MM.1S (cell line): Measurements from ENCODE around the gene OR5M11.

Experiments
- DNase-seq: peaks from one replicate; pipeline ENCODE4 v3.0.0-alpha.2; 2015
- H2AFZ ChIP-seq: fragments of 300-600 bp; sonication (generic); 2 replicates; pipeline ENCODE4 v1.6.0; 2016; ENCODE audit warnings: antibody characterized with exemption, low read length
- H3F3A ChIP-seq: fragments of 300-600 bp; sonication (generic); 2 replicates; pipeline ENCODE4 v1.6.1; 2016; ENCODE audit warnings: mild to moderate bottlenecking, antibody characterized with exemption, low read length, moderate library complexity, mixed read lengths; ENCODE audit not compliant: insufficient read depth
- H3K27ac ChIP-seq: fragments of 300-600 bp; sonication (generic); 2 replicates; pipeline ENCODE4 v1.5.1; 2016; ENCODE audit warnings: mild to moderate bottlenecking, low read length
- H3K27me3 ChIP-seq: fragments of 300-600 bp; sonication (generic); replicated peaks from 2 replicates; pipeline ENCODE4 v1.6.0; 2016; ENCODE audit warnings: low read length; ENCODE audit not compliant: insufficient read depth
- H3K36me3 ChIP-seq: fragments of 300-600 bp; sonication (generic); replicated peaks from 2 replicates; pipeline ENCODE4 v1.6.1; 2016; ENCODE audit warnings: mild to moderate bottlenecking, low read length, mixed read lengths; ENCODE audit not compliant: insufficient read depth
- H3K4me1 ChIP-seq: fragments of 300-600 bp; sonication (generic); 2 replicates; pipeline ENCODE4 v1.6.1; 2016; ENCODE audit warnings: low read length, mixed read lengths
- H3K4me2 ChIP-seq: fragments of 300-600 bp; sonication (generic); 2 replicates; pipeline ENCODE4 v1.6.0; 2016; ENCODE audit warnings: low read depth, low read length
- H3K4me3 ChIP-seq: fragments of 300-600 bp; sonication (generic); 2 replicates; pipeline ENCODE4 v1.5.1; 2016; ENCODE audit warnings: low read length, mixed read lengths
- H3K79me2 ChIP-seq: fragments of 300-600 bp; sonication (generic); 2 replicates; pipeline ENCODE4 v1.6.1; 2016; ENCODE audit warnings: mixed run types, low read length, mixed read lengths
- H3K9ac ChIP-seq: fragments of 300-600 bp; sonication (generic); 2 replicates; pipeline ENCODE4 v1.6.1; 2016; ENCODE audit warnings: low read length, mixed read lengths
- H3K9me2 ChIP-seq: fragments of 300-600 bp; sonication (generic); replicated peaks from 2 replicates; pipeline ENCODE4 v1.6.1; 2016; ENCODE audit warnings: mild to moderate bottlenecking, low read length, mixed read lengths; ENCODE audit not compliant: insufficient read depth
- H3K9me3 ChIP-seq: fragments of 300-600 bp; sonication (generic); replicated peaks from 2 replicates; pipeline ENCODE4 v1.6.1; 2016; ENCODE audit warnings: mild to moderate bottlenecking, low read length, mixed read lengths; ENCODE audit not compliant: insufficient read depth
- H4K20me1 ChIP-seq: fragments of 300-600 bp; sonication (generic); 2 replicates; pipeline ENCODE4 v1.6.1; 2016; ENCODE audit warnings: mild to moderate bottlenecking, low read length, moderate library complexity, mixed read lengths; ENCODE audit not compliant: insufficient read depth
- EZH2 ChIP-seq: fragments of 300-600 bp; sonication (generic); optimal IDR thresholded peaks from 2 replicates; pipeline ENCODE3; 2017; ENCODE audit warnings: low read depth, mild to moderate bottlenecking, antibody characterized with exemption, low read length, mixed read lengths
- EZH2phosphoT487 ChIP-seq: fragments of 300-600 bp; sonication (generic); IDR thresholded peaks from 2 replicates; pipeline ENCODE4 v1.6.1; 2018; ENCODE audit warnings: antibody characterized with exemption, low read length
- TF ChIP-seq, protein P1 (sequence below): fragments of 300-600 bp; sonication (generic); IDR thresholded peaks from 2 replicates; pipeline ENCODE4 v1.5.1; 2016; ENCODE audit warnings: antibody characterized with exemption, low read length, mixed read lengths

OR5M11 gene

DNA sequence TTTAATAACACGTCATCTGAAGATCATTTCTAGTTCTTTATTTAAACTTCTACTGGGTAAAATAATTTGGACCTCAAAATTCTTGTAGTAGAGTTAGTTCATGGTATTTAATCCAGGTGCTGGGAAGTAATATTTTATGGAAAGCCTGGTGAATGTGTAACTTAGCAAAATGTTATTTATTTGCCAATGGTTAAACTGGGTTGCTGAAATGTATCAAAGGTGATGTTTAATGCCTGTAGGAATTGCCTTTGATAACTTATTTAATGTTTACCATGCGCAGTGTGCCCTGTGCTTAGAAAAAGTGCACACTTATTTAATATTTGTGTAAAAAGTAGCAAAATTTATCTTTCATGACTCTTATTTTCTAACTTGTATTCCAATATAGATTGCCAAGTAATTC lies 11.2 kb downstream of the OR5M11 start:
- no peaks in the 10 kb centered on the region for H3F3A ChIP-seq
- H3K4me1 ChIP-seq: no peaks in the 10 kb centered on the region
- H3K79me2 ChIP-seq: no peaks in the 10 kb centered on the region
- H3K27ac ChIP-seq: no peak overlapping the region
- no peak overlapping the region for H3K4me2 ChIP-seq
- H2AFZ ChIP-seq: no peak overlapping the region
- H3K27me3 ChIP-seq: no peaks in the 10 kb centered on the region
- H3K36me3 ChIP-seq: no peaks in the 10 kb centered on the region
- H3K4me3 ChIP-seq: no peak overlapping the region
- no peaks in the 10 kb centered on the region for H3K9me3 ChIP-seq
- TF ChIP-seq, protein P1, sequence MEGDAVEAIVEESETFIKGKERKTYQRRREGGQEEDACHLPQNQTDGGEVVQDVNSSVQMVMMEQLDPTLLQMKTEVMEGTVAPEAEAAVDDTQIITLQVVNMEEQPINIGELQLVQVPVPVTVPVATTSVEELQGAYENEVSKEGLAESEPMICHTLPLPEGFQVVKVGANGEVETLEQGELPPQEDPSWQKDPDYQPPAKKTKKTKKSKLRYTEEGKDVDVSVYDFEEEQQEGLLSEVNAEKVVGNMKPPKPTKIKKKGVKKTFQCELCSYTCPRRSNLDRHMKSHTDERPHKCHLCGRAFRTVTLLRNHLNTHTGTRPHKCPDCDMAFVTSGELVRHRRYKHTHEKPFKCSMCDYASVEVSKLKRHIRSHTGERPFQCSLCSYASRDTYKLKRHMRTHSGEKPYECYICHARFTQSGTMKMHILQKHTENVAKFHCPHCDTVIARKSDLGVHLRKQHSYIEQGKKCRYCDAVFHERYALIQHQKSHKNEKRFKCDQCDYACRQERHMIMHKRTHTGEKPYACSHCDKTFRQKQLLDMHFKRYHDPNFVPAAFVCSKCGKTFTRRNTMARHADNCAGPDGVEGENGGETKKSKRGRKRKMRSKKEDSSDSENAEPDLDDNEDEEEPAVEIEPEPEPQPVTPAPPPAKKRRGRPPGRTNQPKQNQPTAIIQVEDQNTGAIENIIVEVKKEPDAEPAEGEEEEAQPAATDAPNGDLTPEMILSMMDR: no peak
- TF ChIP-seq EZH2: no peak
- H3K9me2 ChIP-seq: no peaks in the 10 kb centered on the region
- no peak overlapping the region for H3K9ac ChIP-seq
- no peak for DNase-seq
- H4K20me1 ChIP-seq: no peaks in the 10 kb centered on the region

DNA sequence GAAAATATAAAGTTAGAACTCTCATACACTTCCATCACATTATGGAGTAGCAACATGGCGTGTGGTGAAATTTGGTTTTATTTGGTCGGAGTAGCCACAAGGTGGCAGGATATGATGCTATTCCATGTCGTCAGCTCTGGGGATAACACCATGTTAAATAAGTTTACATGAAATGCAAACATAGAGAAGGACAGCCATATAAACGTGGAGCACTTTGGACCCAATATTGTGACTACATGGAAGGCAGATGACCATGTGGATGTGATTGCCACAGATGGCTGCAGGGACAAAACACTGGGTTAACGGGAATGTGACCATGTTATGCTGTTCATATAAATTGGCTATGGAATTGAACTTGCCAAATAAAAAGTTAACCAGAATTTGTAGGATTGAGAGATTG lies 21.0 kb downstream of the OR5M11 start:
- Histone ChIP-seq H3K79me2 (no peaks in the 10 kb centered on the region), H2AFZ (no peak overlapping the region), H3K27ac (no peak overlapping the region), H4K20me1 (no peaks in the 10 kb centered on the region), H3K9me3 (no peaks in the 10 kb centered on the region), H3K4me3 (no peak overlapping the region), H3F3A (no peaks in the 10 kb centered on the region), H3K9me2 (no peaks in the 10 kb centered on the region), H3K4me2 (no peak overlapping the region), H3K27me3 (no peaks in the 10 kb centered on the region), H3K4me1 (no peaks in the 10 kb centered on the region), H3K9ac (no peak overlapping the region), H3K36me3 (no peaks in the 10 kb centered on the region)
- TF ChIP-seq EZH2phosphoT487 (no peak), EZH2 (no peak)
- TF ChIP-seq, protein P1: peak; percentile 18
- DNase-seq: no peak

DNA sequence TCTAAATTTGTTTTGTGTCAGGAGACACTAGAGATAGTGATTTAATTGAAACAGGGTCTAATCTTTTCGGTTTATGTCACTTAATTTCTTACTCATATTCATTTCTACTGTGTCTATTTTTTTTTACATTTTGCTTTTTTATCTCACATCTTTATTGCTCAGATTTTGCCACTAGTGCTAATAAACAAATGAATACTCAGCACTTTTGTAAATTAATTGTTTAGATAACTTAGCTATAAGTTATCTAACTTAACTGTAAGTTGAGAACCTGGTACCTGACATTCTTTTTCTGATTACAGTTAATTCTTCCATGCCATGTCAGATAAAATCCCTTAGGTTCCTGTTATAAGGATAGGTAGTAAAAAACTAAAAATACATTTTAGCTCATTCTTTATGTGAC lies 29.8 kb downstream of the OR5M11 start:
- Histone ChIP-seq H3K9me3 (no peaks in the 10 kb centered on the region), H3F3A (no peaks in the 10 kb centered on the region), H2AFZ (no peak overlapping the region), H3K9ac (no peak overlapping the region), H3K27ac (no peak overlapping the region), H3K4me3 (no peak overlapping the region), H3K36me3 (no peaks in the 10 kb centered on the region), H3K4me1 (no peaks in the 10 kb centered on the region), H3K4me2 (no peak overlapping the region), H4K20me1 (no peaks in the 10 kb centered on the region), H3K9me2 (no peaks in the 10 kb centered on the region), H3K79me2 (no peaks in the 10 kb centered on the region), H3K27me3 (no peaks in the 10 kb centered on the region)
- TF ChIP-seq EZH2: no peak
- no peak for TF ChIP-seq EZH2phosphoT487
- TF ChIP-seq, protein P1: no peak
- DNase-seq: no peak
